GM18502 (cell line): ENCODE data around the gene ZDHHC7.
"Not testable (repeated sequence)": the region's sequence is repeated elsewhere in the genome, so short reads cannot be mapped to it uniquely, and the experiment has no call there.

Experiments
- ATAC-seq: cut with Tn5 transposase; IDR thresholded peaks from one replicate; pipeline ENCODE4 v1.9.1; 2021; ENCODE audit warnings: mild to moderate bottlenecking; ENCODE audit not compliant: unreplicated experiment, poor library complexity

Gene ZDHHC7

GRCh38 chr16:85010931-85011845, at the start of gene ZDHHC7:
Gene ZDHHC7, minus strand, starts transcription at chr16:85011535. Its CDS starts 20,917 bp downstream, at chr16:84990618.
- ATAC-seq, result peak; percentile 93

DNA sequence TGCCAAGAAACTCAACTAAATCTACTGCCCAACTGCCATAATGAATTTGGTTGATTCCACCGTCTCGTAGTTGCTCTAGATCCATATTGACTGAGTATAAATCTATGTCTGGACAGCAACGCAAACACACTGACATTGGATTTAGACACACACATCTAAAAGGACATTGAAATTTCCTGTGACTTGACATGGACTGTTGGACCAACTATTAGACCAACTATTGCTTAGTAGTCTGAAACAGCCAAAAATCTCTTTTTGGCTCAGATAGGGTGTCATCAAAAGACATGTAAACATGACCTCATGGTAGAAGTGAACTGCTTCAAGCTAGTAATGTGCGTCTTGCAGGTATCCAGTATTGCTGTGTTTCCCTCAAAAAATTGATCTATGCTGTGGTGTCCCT, 47.6 kb upstream of the ZDHHC7 start:
- ATAC-seq, result no peak

GRCh38 chr16:85057948-85058347, 46.6 kb upstream of the ZDHHC7 start:
- ATAC-seq, result no peak

DNA sequence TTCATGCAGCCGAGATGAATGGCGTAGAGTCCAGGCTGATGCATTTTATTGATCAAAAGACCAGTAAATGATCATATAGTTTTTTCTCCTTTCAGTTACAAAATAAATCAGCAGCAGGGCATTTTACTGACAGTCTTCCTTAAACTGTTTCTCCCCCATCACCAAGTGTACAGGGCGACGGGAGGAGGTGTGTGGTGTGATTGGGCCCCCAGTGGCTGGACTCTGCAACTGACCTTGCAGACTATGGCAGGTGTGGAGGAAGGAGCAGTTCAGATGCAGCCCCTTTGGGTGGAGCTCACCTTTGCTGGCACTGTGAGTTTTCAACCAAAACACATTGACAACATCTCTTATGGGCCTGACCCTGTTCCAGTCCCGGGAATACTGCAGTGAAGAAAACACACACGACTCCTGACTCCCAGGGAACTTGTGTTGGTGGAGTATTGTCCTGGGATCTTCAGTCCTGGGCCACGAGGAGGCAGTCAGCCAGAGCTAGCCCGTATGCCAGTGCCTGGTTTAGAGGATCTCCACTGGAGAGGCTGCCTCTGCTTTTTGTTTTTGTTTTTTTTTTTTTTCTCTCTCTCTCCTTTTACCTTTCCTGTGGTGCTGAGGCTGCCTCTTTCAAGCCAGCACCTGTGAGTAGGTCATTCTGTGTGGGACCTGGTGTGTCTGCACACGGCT, 46.0 kb upstream of the ZDHHC7 start:
- ATAC-seq, result no peak

GRCh38 chr16:85056211-85056748, 44.9 kb upstream of the ZDHHC7 start:
- ATAC-seq, result peak; percentile 7

DNA sequence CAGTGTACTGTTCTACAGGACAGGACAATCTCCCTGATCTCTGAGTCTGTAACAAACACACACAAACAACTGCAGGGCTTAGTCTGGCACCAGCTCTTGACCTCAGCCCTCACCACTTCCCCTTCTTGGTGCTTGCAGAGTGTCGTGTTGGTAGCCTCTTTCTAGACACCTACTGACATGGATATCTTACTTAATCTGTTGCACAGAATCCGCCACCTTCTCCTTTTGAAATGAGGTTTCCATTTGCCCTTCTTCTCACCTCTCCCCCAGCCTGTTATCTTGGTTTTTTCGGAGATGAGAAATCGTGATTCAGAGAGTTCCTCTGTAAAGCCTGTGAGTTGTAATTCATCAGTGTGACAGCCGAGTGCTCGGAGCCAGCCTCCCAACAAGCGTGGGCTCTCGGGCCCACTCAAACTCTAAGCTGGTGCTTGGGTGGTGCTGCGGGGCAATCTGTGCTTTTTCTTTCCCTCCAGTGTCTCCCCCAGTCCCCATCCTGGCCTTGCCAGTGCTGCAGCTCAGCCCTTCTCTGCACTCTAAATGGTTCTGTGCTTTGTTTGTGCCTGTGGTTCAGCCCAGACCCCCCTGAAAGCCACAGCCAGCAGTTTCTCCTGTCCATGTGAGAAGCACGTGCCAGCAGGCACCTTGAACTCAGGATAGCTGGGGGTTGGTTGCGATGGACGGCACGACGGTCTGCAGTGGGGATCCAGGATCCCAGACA, 44.3 kb upstream of the ZDHHC7 start:
- peak; percentile 92 for ATAC-seq

DNA sequence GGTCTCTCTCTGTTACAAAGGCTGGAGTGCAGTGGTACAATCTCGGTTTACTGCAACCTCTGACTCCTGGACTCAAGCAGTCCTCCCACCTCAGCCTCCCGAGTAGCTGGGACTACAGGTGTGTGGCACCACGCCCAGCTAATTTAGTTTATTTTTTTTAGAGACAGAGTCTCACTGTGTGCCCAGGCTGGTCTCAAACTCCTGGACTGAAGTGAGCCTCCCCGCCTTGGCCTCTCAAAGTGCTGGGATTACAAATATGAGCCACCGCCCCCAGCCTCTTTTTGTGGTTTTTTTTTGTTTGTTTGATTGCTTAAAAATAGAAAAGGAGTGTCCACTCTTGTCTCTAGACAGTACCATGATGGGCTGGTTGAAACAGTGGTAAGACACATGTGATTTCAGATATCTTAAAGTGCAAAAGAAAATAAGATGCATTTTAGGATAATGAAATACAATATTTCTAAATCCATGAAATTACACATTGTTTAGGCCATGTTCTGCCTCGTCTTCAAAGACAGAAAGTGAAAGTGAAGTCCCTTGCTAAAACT, 43.7 kb upstream of the ZDHHC7 start:
- ATAC-seq, result no peak

DNA sequence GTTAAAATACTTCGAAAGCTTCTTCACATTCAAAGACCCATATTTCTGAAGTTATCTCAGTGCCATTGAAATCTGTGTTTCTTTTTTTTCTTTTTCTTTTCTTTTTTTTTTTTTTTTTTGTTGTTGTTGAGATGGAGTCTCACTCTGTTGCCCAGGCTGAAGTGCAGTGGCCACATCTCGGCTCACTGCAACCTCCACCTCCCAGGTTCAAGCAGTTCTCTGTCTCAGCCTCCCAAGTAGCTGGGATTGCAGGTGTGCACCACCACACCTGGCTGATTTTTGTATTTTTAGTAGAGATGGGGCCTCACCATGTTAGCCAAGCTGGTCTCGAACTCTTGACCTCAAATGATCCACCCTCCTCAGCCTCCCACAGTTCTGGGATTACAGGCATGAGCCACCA, 43.0 kb upstream of the ZDHHC7 start:
- ATAC-seq, result not testable (repeated sequence)

GRCh38 chr16:85052536-85052935, 41.2 kb upstream of the ZDHHC7 start:
- ATAC-seq, result no peak

- no peak for ATAC-seq
Measured at GRCh38 chr16:85051683-85052082, 40.3 kb upstream of the ZDHHC7 start.

DNA sequence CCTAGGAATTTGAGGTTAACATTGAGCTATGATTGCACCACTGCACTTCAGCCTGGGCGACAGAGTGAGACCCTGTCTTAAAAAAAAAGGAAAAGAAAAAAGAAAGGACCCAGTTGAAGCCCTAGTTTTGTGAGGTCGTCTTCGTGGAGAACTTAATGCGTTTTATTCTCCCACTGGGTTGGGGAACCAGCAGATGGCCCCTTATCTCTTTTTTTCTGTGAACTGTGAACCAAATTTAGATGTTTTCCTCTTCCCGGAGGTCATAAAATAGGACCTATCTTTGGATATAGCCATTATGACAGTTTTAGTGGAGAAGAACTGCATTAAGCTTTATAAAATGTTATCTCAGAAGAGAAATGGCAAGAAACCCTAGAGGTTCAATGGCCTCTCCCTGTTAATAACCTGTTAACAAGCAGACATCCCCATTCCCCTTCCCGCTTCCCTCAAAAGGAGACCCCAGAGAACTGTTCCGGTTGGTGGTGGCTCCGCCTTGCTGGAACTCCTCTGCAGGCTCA, 39.8 kb upstream of the ZDHHC7 start:
- ATAC-seq, result no peak

DNA sequence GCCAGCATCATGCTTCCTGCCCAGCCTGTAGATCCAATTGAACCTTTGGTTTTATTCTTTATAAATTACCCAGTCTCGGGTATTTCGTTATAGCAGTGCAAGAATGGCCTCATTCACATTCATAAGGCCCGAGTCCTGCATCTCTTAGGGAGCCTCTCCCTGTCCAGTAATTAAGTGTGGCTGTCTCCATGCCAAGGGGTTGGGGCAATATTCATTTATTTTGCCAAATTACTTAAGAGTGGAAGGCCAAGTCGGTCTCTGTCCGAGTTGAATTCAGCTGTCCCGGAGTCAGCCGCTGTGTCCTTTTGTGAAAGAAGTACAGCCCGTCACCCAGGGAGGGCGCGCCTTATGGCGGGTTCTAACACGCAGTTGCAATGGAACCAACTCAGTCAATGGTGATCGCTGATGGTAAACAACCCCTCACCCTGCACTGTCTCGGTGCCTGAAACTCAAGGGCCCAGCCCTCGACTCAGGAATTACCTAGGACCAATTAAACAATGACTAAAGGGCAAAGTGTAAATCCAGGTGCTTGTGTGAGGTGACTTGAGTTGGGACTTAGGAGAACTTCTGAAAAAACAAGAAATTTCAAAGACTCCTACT, 38.5 kb upstream of the ZDHHC7 start:
- no peak for ATAC-seq

DNA sequence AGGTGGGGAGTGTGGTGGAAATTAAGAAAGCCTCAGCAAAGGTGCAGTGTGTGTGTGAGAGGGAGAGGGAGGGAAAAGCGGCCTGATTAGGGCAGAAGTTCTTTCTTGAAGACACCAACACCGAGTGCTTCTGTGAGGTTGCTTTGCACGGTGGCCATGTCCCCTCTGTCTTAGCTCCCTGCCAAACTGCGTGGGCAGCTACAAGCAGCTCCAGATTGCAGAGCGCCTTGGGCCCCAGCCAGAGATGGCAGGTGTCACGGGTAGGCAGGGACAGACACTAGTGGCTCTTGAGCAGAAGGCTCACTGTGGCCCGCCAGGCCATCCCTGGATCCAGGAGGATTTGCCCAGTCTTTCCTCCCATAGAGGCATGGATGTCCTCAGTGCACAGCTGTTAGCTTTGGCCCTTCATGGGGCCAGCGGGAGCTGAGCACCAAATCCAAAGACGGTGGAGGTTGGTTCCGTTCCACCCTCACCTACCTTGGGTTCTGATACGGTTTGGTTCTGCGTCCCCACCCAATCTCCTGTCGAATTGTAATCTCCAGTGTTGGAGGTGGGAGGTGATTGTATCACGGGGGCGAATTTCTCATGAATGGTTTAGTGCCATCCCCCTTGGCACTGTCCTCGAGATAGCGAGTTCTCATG, 37.7 kb upstream of the ZDHHC7 start:
- no peak for ATAC-seq

GRCh38 chr16:85047867-85048455, 36.6 kb upstream of the ZDHHC7 start:
- no peak for ATAC-seq

- ATAC-seq, result no peak
Measured at GRCh38 chr16:85046931-85047866, 35.9 kb upstream of the ZDHHC7 start.

- ATAC-seq, result no peak
Measured at GRCh38 chr16:85046472-85046916, 35.2 kb upstream of the ZDHHC7 start.

DNA sequence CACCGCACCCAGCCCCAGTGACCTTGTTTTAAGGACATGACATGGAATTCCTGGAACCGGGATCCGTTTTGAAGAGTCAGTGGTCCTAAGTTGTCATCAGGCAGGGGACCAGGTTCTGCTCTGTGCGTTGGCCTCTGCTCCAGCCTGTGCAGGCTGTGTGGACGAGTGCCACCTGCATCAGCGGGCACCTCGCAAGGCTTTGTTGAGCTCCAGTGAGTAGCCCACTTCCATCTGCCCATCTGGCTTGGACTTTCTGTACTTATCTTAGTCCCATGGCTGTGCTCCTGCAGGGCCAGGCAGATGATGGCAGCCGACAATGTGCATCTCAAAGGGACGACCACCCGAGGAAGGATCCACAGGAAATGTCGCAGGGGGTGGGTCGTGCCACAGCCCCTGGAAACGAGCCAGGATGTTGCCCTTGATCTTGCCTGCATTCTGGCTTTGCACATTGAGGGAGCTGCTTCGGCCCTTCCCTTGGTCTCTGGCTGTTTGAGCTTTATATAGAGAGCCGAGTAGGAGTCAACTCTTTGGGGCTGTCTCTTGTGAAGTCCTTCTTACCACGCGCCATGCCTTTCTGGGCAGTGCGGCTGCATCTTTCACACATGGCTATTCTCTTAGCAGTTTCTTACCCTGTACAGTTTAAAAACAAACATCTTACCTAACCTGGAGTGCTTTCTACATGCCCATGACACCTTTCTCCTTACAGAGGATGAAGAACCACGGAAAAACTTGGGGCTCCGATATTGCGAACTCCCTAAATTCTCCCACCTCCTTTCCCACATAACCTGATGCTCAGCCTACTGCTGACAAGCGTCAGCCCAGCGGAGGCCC, 34.5 kb upstream of the ZDHHC7 start:
- ATAC-seq, result no peak
